ENCODE data around the gene SEPTIN5. TPM values are rescaled to one million over a fixed set of nuclear protein-coding genes. Genes with fewer than 3 reads are reported as not detected.

The SEPTIN5 gene
- total and polyA plus RNA-seq, 7 donors: 1.2 to 26.0 (median 6.2) TPM

GRCh38 chr22:19758896-19759426, 44.7 kb downstream of the SEPTIN5 start:
- Histone ChIP-seq H3K36me3 (no peaks in the 10 kb centered on the region), H3K4me3 (no peak overlapping the region), H3K27ac (no peak overlapping the region), H3K27me3 (peaks cover 52 to 94% (median 91%) of the 10 kb centered on the region in 3 donors), H3K9me3 (no peaks in the 10 kb centered on the region), H3K4me1 (peaks cover 0 to 51% (median 42%) of the 10 kb centered on the region in 4 donors)
- TF ChIP-seq CTCF (IDR thresholded peaks at IDR 0.05) (no peak), EP300 (IDR thresholded peaks at IDR 0.05) (no peak), POLR2AphosphoS5 (IDR thresholded peaks at IDR 0.05) (no peak), POLR2A (IDR thresholded peaks at IDR 0.05) (no peak)
- WGBS, 2 donors: 4 to 9% methylated on average over 21 of the region's 21 CpGs
- intact Hi-C loops (cut with DNase I): no loop called here
- no peak for DNase-seq

- no peak for TF ChIP-seq POLR2AphosphoS5 (IDR thresholded peaks at IDR 0.05)
- Histone ChIP-seq H3K4me1 (peaks cover 0 to 51% (median 42%) of the 10 kb centered on the region in 4 donors), H3K27ac (no peak overlapping the region), H3K27me3 (peaks cover 52 to 94% (median 91%) of the 10 kb centered on the region in 3 donors), H3K9me3 (no peaks in the 10 kb centered on the region), H3K36me3 (no peaks in the 10 kb centered on the region), H3K4me3 (no peak overlapping the region)
- intact Hi-C loops (cut with DNase I): no loop called here
- no peak for DNase-seq
- WGBS, 2 donors: 4 to 5% methylated on average over 43 of the region's 43 CpGs
Observed at GRCh38 chr22:19759427-19760057, 45.2 kb downstream of the SEPTIN5 start.

GRCh38 chr22:19760058-19760950, 46.0 kb downstream of the SEPTIN5 start, which contains the start of gene TBX1:
TBX1 (plus strand) TSS chr22:19760778; CDS start chr22:19760844, 66 bp downstream.
- no peaks in the 10 kb centered on the region for H3K36me3 ChIP-seq
- H3K4me3 ChIP-seq: peak within 1 kb of the TSS in 1 of 4 donors; percentile 28
- intact Hi-C loops (cut with DNase I): no loop called here
- peaks cover 45 to 94% (median 91%) of the 10 kb centered on the region in 3 donors for H3K27me3 ChIP-seq
- no peaks in the 10 kb centered on the region for H3K9me3 ChIP-seq
- no peak within 1 kb of the TSS for H3K27ac ChIP-seq
- peaks cover 0 to 44% (median 37%) of the 10 kb centered on the region in 4 donors for H3K4me1 ChIP-seq
- TF ChIP-seq POLR2AphosphoS5 (IDR thresholded peaks at IDR 0.05): no peak
- no peak for TF ChIP-seq POLR2A (IDR thresholded peaks at IDR 0.05)
- no peak for TF ChIP-seq EP300 (IDR thresholded peaks at IDR 0.05)
- no peak for TF ChIP-seq CTCF (IDR thresholded peaks at IDR 0.05)
- WGBS, 2 donors: 3% methylated on average over 68 to 69 of the region's 79 CpGs
- no peak for DNase-seq

- DNase-seq: no peak
- H3K9me3 ChIP-seq: no peaks in the 10 kb centered on the region
- H3K4me3 ChIP-seq: peak overlapping the region in 1 of 4 donors; percentile 28
- H3K27me3 ChIP-seq: peaks cover 44 to 93% (median 90%) of the 10 kb centered on the region in 3 donors
- TF ChIP-seq EP300 (IDR thresholded peaks at IDR 0.05) (no peak), POLR2AphosphoS5 (IDR thresholded peaks at IDR 0.05) (no peak), CTCF (IDR thresholded peaks at IDR 0.05) (no peak), POLR2A (IDR thresholded peaks at IDR 0.05) (no peak)
- H3K4me1 ChIP-seq: peaks cover 0 to 36% (median 30%) of the 10 kb centered on the region in 4 donors
- intact Hi-C loops (cut with DNase I): no loop called here
- H3K27ac ChIP-seq: no peak overlapping the region
- H3K36me3 ChIP-seq: no peaks in the 10 kb centered on the region
- WGBS, 2 donors: 3 to 5% methylated on average over 117 of the region's 117 CpGs
Observed at GRCh38 chr22:19760951-19761724, 46.8 kb downstream of the SEPTIN5 start.

Data from sigmoid colon (tissue), 7 donors.